Fibroblast of the aortic adventitia (primary cell): Measurements from ENCODE around the gene GLCE. TPM values are rescaled to one million over a fixed set of nuclear protein-coding genes. Genes with fewer than 3 reads are reported as not detected.

Experiments
- DNase-seq: peaks from one replicate; pipeline ENCODE4 v3.0.0-alpha.2; 2010; ENCODE audit warnings: low read depth
- H3K4me3 ChIP-seq: 2 replicates; pipeline ENCODE4 v1.5.1; 2011; ENCODE audit warnings: low read depth, mild to moderate bottlenecking, control low read depth, low read length, moderate library complexity
- total RNA-seq: library from RNA; depleted of rRNA; stranded (reverse); fragments of >200 nt; gene quantifications from 2 replicates; pipeline ENCODE4 v1.2.3, GENCODE V29; 2012; ENCODE audit warnings: low replicate concordance
- TF ChIP-seq, protein P1 (sequence below): IDR thresholded peaks from 2 replicates; pipeline ENCODE4 v1.5.1; 2011; ENCODE audit warnings: mild to moderate bottlenecking, low read length, control low read depth, inconsistent platforms; ENCODE audit not compliant: insufficient read depth

Gene GLCE
- total RNA-seq, 1 donor = 24.4 TPM

DNA sequence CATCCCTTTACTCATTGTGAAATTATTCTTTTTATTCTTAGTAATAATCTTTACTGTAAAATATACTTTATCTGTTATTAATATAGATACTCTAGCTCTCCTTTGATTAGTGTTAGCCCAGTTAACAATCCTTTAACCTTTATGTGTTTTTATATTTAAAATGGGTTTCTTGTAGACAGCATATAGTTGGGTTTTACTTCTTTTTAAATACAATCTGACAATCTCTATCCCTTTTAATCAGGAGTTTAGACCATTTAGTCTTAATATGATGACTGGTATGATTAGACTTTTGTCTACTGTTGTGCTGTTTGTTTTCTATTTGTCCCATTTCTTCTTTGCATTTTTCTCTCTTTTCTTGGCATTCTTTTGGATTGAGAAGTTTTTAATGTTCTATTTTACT, 30.1 kb downstream of the GLCE start:
- no peak overlapping the region for H3K4me3 ChIP-seq
- TF ChIP-seq, protein P1, sequence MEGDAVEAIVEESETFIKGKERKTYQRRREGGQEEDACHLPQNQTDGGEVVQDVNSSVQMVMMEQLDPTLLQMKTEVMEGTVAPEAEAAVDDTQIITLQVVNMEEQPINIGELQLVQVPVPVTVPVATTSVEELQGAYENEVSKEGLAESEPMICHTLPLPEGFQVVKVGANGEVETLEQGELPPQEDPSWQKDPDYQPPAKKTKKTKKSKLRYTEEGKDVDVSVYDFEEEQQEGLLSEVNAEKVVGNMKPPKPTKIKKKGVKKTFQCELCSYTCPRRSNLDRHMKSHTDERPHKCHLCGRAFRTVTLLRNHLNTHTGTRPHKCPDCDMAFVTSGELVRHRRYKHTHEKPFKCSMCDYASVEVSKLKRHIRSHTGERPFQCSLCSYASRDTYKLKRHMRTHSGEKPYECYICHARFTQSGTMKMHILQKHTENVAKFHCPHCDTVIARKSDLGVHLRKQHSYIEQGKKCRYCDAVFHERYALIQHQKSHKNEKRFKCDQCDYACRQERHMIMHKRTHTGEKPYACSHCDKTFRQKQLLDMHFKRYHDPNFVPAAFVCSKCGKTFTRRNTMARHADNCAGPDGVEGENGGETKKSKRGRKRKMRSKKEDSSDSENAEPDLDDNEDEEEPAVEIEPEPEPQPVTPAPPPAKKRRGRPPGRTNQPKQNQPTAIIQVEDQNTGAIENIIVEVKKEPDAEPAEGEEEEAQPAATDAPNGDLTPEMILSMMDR = no peak
- no peak for DNase-seq

DNA sequence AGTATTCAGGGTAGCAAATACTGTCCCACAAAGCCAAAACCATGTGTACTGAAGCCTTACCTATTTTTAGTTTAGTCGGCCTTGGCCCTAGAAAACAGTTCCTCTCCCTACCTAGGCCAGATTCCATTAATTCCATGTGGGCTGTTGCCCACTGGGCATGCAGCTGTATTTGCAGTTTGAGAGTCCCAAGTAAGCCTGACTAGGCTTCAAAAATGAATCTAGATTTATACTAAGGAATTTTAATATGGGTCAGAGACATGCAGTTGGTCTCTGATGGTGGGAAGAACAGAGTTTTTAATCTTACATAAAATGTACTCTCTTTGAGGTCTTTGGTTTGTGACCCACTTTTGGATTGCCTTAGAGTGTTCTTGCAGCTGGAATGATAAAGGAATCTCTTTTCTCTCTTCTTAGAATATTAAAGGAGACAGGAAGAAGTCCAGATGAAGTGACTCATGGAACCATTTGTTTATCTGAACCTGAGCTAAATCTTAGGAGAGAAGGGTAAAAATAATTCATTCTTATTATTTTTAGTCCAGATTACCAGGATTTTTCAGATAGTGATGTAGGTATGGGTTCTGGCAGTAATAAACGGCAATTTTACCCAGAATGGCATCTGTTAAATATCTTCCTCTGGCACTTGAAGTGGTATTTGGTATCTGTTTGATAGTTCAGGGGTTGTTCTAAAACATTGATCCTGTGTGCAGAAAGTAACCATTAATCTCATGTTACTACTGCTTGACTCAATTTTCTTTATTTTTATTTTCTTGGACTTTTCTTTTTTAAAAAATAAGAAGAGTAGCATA, 33.8 kb downstream of the GLCE start:
- peak; percentile 32 for DNase-seq
- TF ChIP-seq, protein P1 = no peak
- no peak overlapping the region for H3K4me3 ChIP-seq

DNA sequence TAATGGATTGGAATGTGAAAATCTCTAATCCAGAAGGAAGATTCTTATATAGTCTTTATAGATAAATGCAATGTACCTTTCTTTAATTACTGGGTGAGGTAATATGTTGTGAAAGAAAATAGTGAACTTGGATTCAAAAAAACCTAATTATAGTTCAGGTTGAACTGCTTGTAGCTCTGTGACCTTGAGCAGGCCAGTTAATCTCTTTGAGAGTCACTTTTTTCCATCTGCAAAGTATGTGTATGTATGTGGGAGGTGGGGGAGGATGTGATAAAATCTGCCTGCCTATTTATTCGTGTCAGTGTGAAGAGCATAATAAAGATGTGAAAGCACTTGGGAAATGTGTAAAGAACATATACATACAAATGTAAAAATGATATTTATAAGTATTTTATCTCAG, 34.4 kb downstream of the GLCE start:
- TF ChIP-seq, protein P1 = no peak
- DNase-seq = peak; percentile 5
- H3K4me3 ChIP-seq = no peak overlapping the region

DNA sequence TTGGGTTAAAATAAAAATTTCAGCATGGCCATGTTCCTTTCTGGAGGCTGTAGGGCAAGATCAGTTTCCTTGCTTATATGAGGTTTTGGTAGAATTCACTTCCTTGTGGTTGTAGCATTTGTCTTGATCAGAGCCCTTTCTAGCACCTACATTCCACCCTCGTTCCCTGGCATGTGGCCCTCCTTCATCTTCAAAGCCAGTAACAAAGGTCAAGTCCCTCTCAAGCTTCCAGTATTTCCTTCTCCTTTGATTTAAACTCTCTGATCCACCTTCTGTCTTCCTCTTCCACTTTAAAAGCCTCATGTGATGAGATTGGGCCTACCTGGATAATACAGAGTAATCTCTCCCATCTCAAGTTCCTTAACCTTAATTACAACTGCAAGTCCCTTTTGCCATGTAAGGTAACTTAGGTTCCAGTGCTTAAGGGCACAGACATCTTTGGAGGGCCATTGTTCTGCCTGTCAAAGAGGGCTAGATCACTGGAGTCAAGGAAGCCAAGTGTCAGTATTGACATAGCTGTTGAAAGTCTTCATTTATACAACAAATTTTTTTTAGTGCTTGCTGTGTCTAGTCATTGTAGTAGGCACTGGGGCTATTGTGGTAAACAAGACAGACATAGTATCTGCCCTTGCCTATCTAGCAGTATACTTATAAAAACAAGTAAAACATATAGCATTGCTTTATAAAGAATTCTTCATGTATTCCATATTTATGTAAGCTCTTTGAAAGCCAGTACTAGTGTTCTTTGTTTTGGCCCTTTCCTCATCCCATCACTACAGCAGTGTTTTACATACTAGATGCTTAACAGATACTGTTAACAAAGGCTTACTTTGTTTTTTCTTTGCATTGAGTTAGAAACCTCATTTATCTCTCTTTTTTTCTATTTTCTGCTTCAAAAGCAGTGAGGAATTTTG, 40.7 kb downstream of the GLCE start:
- H3K4me3 ChIP-seq = no peak overlapping the region
- no peak for DNase-seq
- TF ChIP-seq, protein P1 = no peak

DNA sequence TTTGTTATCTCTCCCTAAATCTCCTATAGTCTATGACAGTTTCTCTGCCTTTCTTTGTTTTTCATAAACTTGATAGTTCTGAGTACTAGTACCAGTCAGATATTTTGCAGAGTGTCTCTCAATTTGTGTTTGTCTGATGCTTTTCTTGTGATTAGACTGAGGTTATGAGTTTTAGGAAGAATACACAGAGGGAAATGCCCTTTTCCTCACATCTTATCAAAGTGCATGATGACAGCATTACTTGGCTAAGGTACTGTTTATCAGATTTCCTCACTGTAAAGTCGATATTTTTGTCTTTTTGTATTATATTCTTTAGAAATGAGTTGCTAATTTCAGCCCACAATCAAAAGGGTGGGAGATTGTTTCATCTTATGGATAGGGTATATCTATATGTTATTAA, 45.6 kb downstream of the GLCE start:
- H3K4me3 ChIP-seq = no peak overlapping the region
- DNase-seq = no peak
- TF ChIP-seq, protein P1 = no peak

DNA sequence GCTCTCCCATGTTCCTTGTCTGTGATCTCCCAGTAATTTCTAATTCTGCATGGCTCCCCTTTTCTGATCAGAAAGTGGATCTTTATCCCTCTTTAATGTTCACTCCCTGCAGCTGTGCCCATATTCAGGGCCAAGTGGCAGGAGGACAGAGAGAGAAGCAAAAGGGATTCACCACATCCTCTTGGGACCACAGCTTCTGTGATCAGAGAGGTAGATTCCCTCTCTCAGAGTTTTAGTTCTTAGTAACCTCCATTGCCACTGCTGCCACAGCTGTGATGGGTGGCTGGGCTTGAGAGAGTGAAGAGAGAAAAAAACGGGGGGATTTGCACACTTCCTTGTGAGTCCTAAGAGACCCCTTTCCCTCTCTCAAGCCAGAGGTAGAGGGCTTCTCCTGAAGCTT, 49.2 kb downstream of the GLCE start:
- TF ChIP-seq, protein P1 = no peak
- no peak overlapping the region for H3K4me3 ChIP-seq
- no peak for DNase-seq
